ENCODE measurements around the gene PDHA1. TPM values are rescaled to one million over a fixed set of nuclear protein-coding genes. Genes with fewer than 3 reads are reported as not detected.

PDHA1 gene
- total and polyA plus RNA-seq, 2 of the 8 experiments (the other 6 are each of a cell fraction or from before 2014, with no cell fraction given) = 128 to 225 TPM

- H3K4me3 ChIP-seq (ENCODE audit: extremely low read depth in 1 of 4, insufficient read depth in 2 of 4, low read depth in 3 of 4, low read length in 4 of 4) = no peak overlapping the region
- no peak overlapping the region for H2BK15ac ChIP-seq (ENCODE audit: low read length)
- no peak overlapping the region for H2BK20ac ChIP-seq (ENCODE audit: low read length)
- no peak overlapping the region for H2BK5ac ChIP-seq (ENCODE audit: low read depth, low read length)
- H3K4ac ChIP-seq (replicated peaks; ENCODE audit: insufficient read length, low read depth, low read length) = no peak overlapping the region
- H3K9me3 ChIP-seq (ENCODE audit: insufficient read depth in 2 of 2, low read depth in 1 of 2, low read length in 1 of 2) = peaks cover 8 to 9% of the 10 kb centered on the region in 2 experiments; a peak in 3 of 4 replicates
- H3K9ac ChIP-seq (replicated peaks in 1 of 4; ENCODE audit: extremely low read depth in 1 of 4, low read depth in 3 of 4, low read length in 3 of 4) = no peak overlapping the region
- no peak overlapping the region for H3K4me2 ChIP-seq (ENCODE audit: insufficient read depth in 1 of 2, low read depth in 2 of 2, low read length in 2 of 2)
- FAIRE-seq = peak; percentile 92
- H3K18ac ChIP-seq (ENCODE audit: extremely low read depth, low read length) = no peak overlapping the region
- H2BK120ac ChIP-seq (replicated peaks; ENCODE audit: low read depth, low read length) = no peak overlapping the region
- no peaks in the 10 kb centered on the region for H4K20me1 ChIP-seq (replicated peaks in 1 of 2; ENCODE audit: control insufficient read depth in 1 of 2, insufficient read depth in 2 of 2, low read length in 2 of 2)
- H3K23me2 ChIP-seq (ENCODE audit: low read depth, low read length) = no peaks in the 10 kb centered on the region
- no peak overlapping the region for H2AFZ ChIP-seq (ENCODE audit: low read length)
- POLR2A ChIA-PET (ENCODE audit: partially characterized antibody) = interaction anchor here (1.2 kb wide), 1 partner anchor 700 kb away, joined by 3 read pairs; no protein-coding TSS in a partner anchor
- H3K79me1 ChIP-seq (ENCODE audit: low read depth, low read length) = no peaks in the 10 kb centered on the region
- WGBS, 2 experiments (ENCODE audit: extremely low coverage in 1 of 2, insufficient coverage in 1 of 2, insufficient read length in 1 of 2, insufficient replicate concordance in 2 of 2, low coverage in 1 of 2, low lambda C conversion rate in 2 of 2, missing lambda C conversion rate in 1 of 2) = 65% methylated on average over 10 of the region's 16 CpGs; no CpG with 5 or more reads in 1 of the 2 experiments
- H3K14ac ChIP-seq (ENCODE audit: insufficient read length) = no peak overlapping the region
- H3K36me3 ChIP-seq (ENCODE audit: control insufficient read depth in 2 of 4, insufficient read depth in 4 of 4, low read length in 3 of 4) = no peaks in the 10 kb centered on the region
- no peaks in the 10 kb centered on the region for H3K4me1 ChIP-seq (replicated peaks in 1 of 4; ENCODE audit: control insufficient read depth in 3 of 4, insufficient read depth in 4 of 4, low read length in 3 of 4)
- H2BK12ac ChIP-seq (ENCODE audit: low read depth, low read length) = no peak overlapping the region
- H3K79me2 ChIP-seq (ENCODE audit: control insufficient read depth in 1 of 2, insufficient read depth in 2 of 2, low read length in 2 of 2) = no peaks in the 10 kb centered on the region
- H2AK5ac ChIP-seq (ENCODE audit: low read depth, low read length) = no peak overlapping the region
- CTCF ChIA-PET (ENCODE audit: partially characterized antibody) = interaction anchor here (0.6 to 5.8 kb wide), 23 partner anchors 9 to 1317 kb away, joined by 3 to 67 read pairs (median 4); no protein-coding TSS in a partner anchor
- H4K8ac ChIP-seq (ENCODE audit: extremely low read depth, insufficient read depth, low read length) = no peak overlapping the region
- no peak overlapping the region for H3K23ac ChIP-seq (ENCODE audit: insufficient read length)
- no peaks in the 10 kb centered on the region for H3K27me3 ChIP-seq (replicated peaks in 1 of 4; ENCODE audit: control insufficient read depth in 3 of 4, extremely low read depth in 1 of 4, insufficient read depth in 3 of 4, low read length in 3 of 4)
- H3K27ac ChIP-seq (ENCODE audit: low read depth, low read length) = no peak overlapping the region
- no peak overlapping the region for H4K5ac ChIP-seq (ENCODE audit: insufficient read length, low read depth, low read length)
- DNase-seq (ENCODE audit: low read depth in 1 of 2, low spot score in 2 of 2) = no peak
- H3K56ac ChIP-seq (replicated peaks; ENCODE audit: insufficient read length, low read depth, low read length) = no peak overlapping the region
- H4K91ac ChIP-seq (replicated peaks; ENCODE audit: insufficient read length, low read length) = no peak overlapping the region
- TF ChIP-seq TCF12 (IDR thresholded peaks at IDR 0.05; ENCODE audit: low read depth, low read length) (0 out of 2 replicates have a peak, but pooled peaks have one; percentile 12), BCL11A (IDR thresholded peaks at IDR 0.05; ENCODE audit: low read depth in 2 of 2, low read length in 2 of 2) (no peak), YY1 (IDR thresholded peaks at IDR 0.05; ENCODE audit: low read depth, low read length) (no peak), POLR2AphosphoS5 (IDR thresholded peaks at IDR 0.05; ENCODE audit: low read depth, low read length) (no peak), TAF7 (optimal IDR thresholded peaks at IDR 0.05; ENCODE audit: borderline replicate concordance, low read depth, low read length) (peak; percentile 92), SP4 (IDR thresholded peaks at IDR 0.05; ENCODE audit: low read length) (no peak), ATF3 (IDR thresholded peaks at IDR 0.05; ENCODE audit: insufficient read depth, low read depth, low read length) (0 out of 2 replicates have a peak, but pooled peaks have one; percentile 11), FOSL1 (IDR thresholded peaks at IDR 0.05; ENCODE audit: insufficient read depth, low read depth, low read length) (no peak), CTCF (IDR thresholded peaks at IDR 0.05; ENCODE audit: control extremely low read depth in 1 of 3, insufficient read depth in 1 of 3, low read depth in 1 of 3, low read length in 3 of 3) (peak in 2 of 3 experiments; percentile 78 to 98; a peak in 3 of 4 replicates)
Measured at GRCh38 chrX:19334945-19335626, 8.6 kb upstream of the PDHA1 start.

Data from H1 (cell line).